K562 (cell line): ENCODE measurements around the gene KLHL22. TPM values are rescaled to one million over a fixed set of nuclear protein-coding genes. Genes with fewer than 3 reads are reported as not detected.

Experiments
- CGGBP1 ChIP-seq: fragments of 250-450 bp; sonication (Bioruptor Pico); IDR thresholded peaks from 2 replicates; pipeline ENCODE4 v1.9.0; 2021; ENCODE audit warnings: mild to moderate bottlenecking
- CREM ChIP-seq: IDR thresholded peaks from 2 replicates; pipeline ENCODE4 v1.6.1; 2014; ENCODE audit warnings: antibody characterized with exemption, low read depth
- EP400 ChIP-seq: fragments of 450-650 bp; IDR thresholded peaks from 2 replicates; pipeline ENCODE4 v1.6.1; 2017; ENCODE audit warnings: antibody characterized with exemption, mild to moderate bottlenecking, moderate library complexity
- FOXP1 ChIP-seq: sonication (generic); formaldehyde crosslinking; IDR thresholded peaks from 2 replicates; pipeline ENCODE4 v1.8.0; 2022; ENCODE audit warnings: mild to moderate bottlenecking, missing genetic modification reagents
- PHF21A ChIP-seq: fragments of 450-650 bp; IDR thresholded peaks from 2 replicates; pipeline ENCODE4 v1.6.1; 2017; ENCODE audit warnings: low read depth, borderline replicate concordance
- PHTF2 ChIP-seq: fragments of 250-450 bp; sonication (Bioruptor Pico); IDR thresholded peaks from 2 replicates; pipeline ENCODE4 v1.5.0; 2021; ENCODE audit warnings: mild to moderate bottlenecking
- POLR2B ChIP-seq: fragments of 450-650 bp; IDR thresholded peaks from 2 replicates; pipeline ENCODE4 v1.6.1; 2018; ENCODE audit warnings: low read depth; ENCODE audit not compliant: partially characterized antibody
- PTRF ChIP-seq: fragments of 450-650 bp; IDR thresholded peaks from 2 replicates; pipeline ENCODE4 v1.6.1; 2016; ENCODE audit warnings: mild to moderate bottlenecking, missing genetic modification characterization, missing compliant biosample characterization
- TFAP4 ChIP-seq: sonication (generic); formaldehyde crosslinking; IDR thresholded peaks from 2 replicates; pipeline ENCODE4 v1.8.0; 2022; ENCODE audit warnings: missing genetic modification reagents, mild to moderate bottlenecking, moderate library complexity, borderline replicate concordance
- THAP12 ChIP-seq: fragments of 250-450 bp; sonication (Bioruptor Pico); IDR thresholded peaks from 2 replicates; pipeline ENCODE4 v1.9.0; 2021; ENCODE audit warnings: mild to moderate bottlenecking, inconsistent platforms
- ZKSCAN1 ChIP-seq: fragments of 150-350 bp; IDR thresholded peaks from 2 replicates; pipeline ENCODE4 v1.6.1; 2016; ENCODE audit warnings: low read depth, low read length
- ZNF551 ChIP-seq: fragments of 250-450 bp; sonication (Bioruptor Pico); IDR thresholded peaks from 2 replicates; pipeline ENCODE4 v1.5.0; 2021; ENCODE audit warnings: mild to moderate bottlenecking, moderate library complexity
- ZNF609 ChIP-seq: sonication (generic); formaldehyde crosslinking; IDR thresholded peaks from 2 replicates; pipeline ENCODE4 v1.8.1; 2023; ENCODE audit warnings: missing genetic modification reagents, mild to moderate bottlenecking, borderline replicate concordance
- polyA plus RNA-seq, 8 experiments: library from polyadenylated mRNA; depleted of rRNA in 4 of 8; stranded (reverse) in 5 of 8; unstranded in 3 of 8; fragments of >200 nt; fragmentation: Nextera tagmentation in 2 of 8; fragmentation: Illumina TruSeq in 1 of 8; extraction: Ambion mirVana in 2 of 8; extraction: Trizol in 1 of 8; gene quantifications; 2 replicates each; pipeline versions ENCODE4 v1.2.1 to v1.2.3, GENCODE V29; 2011 to 2014; ENCODE audit warnings: inconsistent platforms in 1 of 8, missing spikeins in 1 of 8
- total RNA-seq, 7 experiments: library from RNA; depleted of rRNA in 6 of 7; stranded (reverse); fragments of >200 nt in 6 of 7; fragmentation: Illumina TruSeq in 2 of 7; extraction: Trizol in 2 of 7; gene quantifications; 2 replicates each; pipeline versions ENCODE4 v1.2.1 to v1.2.3, GENCODE V29; 2011 to 2021; ENCODE audit warnings: low replicate concordance in 1 of 7
- TF ChIP-seq, protein P1 (sequence below): fragments of 450-650 bp; IDR thresholded peaks from 2 replicates; pipeline ENCODE4 v1.6.1; 2016; ENCODE audit warnings: missing biosample characterization, missing genetic modification characterization
- TF ChIP-seq, protein P2 (sequence below): fragments of 250-450 bp; sonication (Bioruptor Pico); IDR thresholded peaks from 2 replicates; pipeline ENCODE4 v1.5.0; 2022; ENCODE audit warnings: mild to moderate bottlenecking

Gene KLHL22
- total and polyA plus RNA-seq, 9 of the 15 experiments (the other 6 are each of a cell fraction or from before 2014, with no cell fraction given): 1.3 to 25.6 (median 15.2) TPM

- TF ChIP-seq CREM (no peak), CGGBP1 (no peak), POLR2B (no peak), ZKSCAN1 (no peak), PTRF (no peak), PHTF2 (CRISPR knock-in tag) (no peak), ZNF551 (CRISPR knock-in tag) (no peak), PHF21A (no peak), TFAP4 (CRISPR knock-in tag) (no peak), THAP12 (peak; percentile 77), EP400 (no peak), FOXP1 (CRISPR knock-in tag) (no peak), ZNF609 (no peak)
- TF ChIP-seq, protein P1, sequence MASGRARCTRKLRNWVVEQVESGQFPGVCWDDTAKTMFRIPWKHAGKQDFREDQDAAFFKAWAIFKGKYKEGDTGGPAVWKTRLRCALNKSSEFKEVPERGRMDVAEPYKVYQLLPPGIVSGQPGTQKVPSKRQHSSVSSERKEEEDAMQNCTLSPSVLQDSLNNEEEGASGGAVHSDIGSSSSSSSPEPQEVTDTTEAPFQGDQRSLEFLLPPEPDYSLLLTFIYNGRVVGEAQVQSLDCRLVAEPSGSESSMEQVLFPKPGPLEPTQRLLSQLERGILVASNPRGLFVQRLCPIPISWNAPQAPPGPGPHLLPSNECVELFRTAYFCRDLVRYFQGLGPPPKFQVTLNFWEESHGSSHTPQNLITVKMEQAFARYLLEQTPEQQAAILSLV (tag): no peak
- TF ChIP-seq, protein P2, sequence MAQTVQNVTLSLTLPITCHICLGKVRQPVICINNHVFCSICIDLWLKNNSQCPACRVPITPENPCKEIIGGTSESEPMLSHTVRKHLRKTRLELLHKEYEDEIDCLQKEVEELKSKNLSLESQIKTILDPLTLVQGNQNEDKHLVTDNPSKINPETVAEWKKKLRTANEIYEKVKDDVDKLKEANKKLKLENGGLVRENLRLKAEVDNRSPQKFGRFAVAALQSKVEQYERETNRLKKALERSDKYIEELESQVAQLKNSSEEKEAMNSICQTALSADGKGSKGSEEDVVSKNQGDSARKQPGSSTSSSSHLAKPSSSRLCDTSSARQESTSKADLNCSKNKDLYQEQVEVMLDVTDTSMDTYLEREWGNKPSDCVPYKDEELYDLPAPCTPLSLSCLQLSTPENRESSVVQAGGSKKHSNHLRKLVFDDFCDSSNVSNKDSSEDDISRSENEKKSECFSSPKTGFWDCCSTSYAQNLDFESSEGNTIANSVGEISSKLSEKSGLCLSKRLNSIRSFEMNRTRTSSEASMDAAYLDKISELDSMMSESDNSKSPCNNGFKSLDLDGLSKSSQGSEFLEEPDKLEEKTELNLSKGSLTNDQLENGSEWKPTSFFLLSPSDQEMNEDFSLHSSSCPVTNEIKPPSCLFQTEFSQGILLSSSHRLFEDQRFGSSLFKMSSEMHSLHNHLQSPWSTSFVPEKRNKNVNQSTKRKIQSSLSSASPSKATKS (CRISPR knock-in tag): 0 out of 2 replicates have a peak, but pooled peaks have one; percentile 46
Observed at GRCh38 chr22:20494978-20495860, at the start of gene KLHL22 (continued).
